22Rv1 (cell line): ENCODE results near the gene BANF1.

Experiments
- CTCF ChIP-seq: fragments of 450-650 bp; IDR thresholded peaks from 2 replicates; pipeline ENCODE4 v1.5.1; 2017; ENCODE audit warnings: mild to moderate bottlenecking
- ZFX ChIP-seq: fragments of 450-650 bp; IDR thresholded peaks from 2 replicates; pipeline ENCODE4 v1.6.1; 2017; ENCODE audit warnings: antibody characterized with exemption, borderline replicate concordance

- TF ChIP-seq CTCF (no peak), ZFX (no peak)
Observed at GRCh38 chr11:66039765-66040164, 37.5 kb downstream of the BANF1 start.
